A549 (cell line): ENCODE results near the gene METRNL.

Experiments used
- CEBPB ChIP-seq, 2 experiments: fragments of >200 bp in 1 of 2; sonication (Bioruptor Twin) in 1 of 2; formaldehyde crosslinking in 1 of 2; IDR thresholded peaks; 2 replicates each; pipeline ENCODE4 v1.6.1; 2012 to 2016
- CHD2 ChIP-seq: fragments of 150-350 bp; IDR thresholded peaks from 2 replicates; pipeline ENCODE4 v1.6.1; 2014; ENCODE audit warnings: low read length; ENCODE audit not compliant: partially characterized antibody
- EHMT2 ChIP-seq: fragments of 200-600 bp; sonication (generic); IDR thresholded peaks from 2 replicates; pipeline ENCODE4 v1.6.1; 2016; ENCODE audit warnings: antibody characterized with exemption, low read depth, mild to moderate bottlenecking, moderate library complexity
- EP300 ChIP-seq, 2 experiments: fragments of >200 bp; sonication (Bioruptor Twin); formaldehyde crosslinking; IDR thresholded peaks; 2 replicates in 1 of 2; 3 replicates in 1 of 2; pipeline ENCODE4 v1.6.1; 2016 to 2017
- KDM5A ChIP-seq: fragments of 200-600 bp; sonication (generic); IDR thresholded peaks from 2 replicates; pipeline ENCODE4 v1.6.1; 2016; ENCODE audit warnings: antibody characterized with exemption, mild to moderate bottlenecking
- POLR2A ChIP-seq: IDR thresholded peaks from 2 replicates; pipeline ENCODE4 v1.6.1; 2012; ENCODE audit warnings: mild to moderate bottlenecking, low read length
- RAD21 ChIP-seq, 2 experiments: fragments of >200 bp in 1 of 2; sonication (Bioruptor Twin) in 1 of 2; formaldehyde crosslinking in 1 of 2; IDR thresholded peaks in 1 of 2; conservative IDR thresholded peaks in 1 of 2; 2 replicates in 1 of 2; 3 replicates in 1 of 2; pipeline ENCODE4 v1.6.1; 2012 to 2018; ENCODE audit warnings: inconsistent platforms in 1 of 2
- RFX5 ChIP-seq: fragments of 450-650 bp; IDR thresholded peaks from 2 replicates; pipeline ENCODE4 v1.7.1; 2014; ENCODE audit warnings: antibody characterized with exemption, mild to moderate bottlenecking, moderate library complexity
- TF ChIP-seq, protein P1 (sequence below): fragments of >200 bp; sonication (Bioruptor Twin); formaldehyde crosslinking; IDR thresholded peaks from 3 replicates; pipeline ENCODE4 v1.5.1; 2016
- TF ChIP-seq, protein P2 (sequence below): fragments of 150-350 bp; IDR thresholded peaks from 2 replicates; pipeline ENCODE4 v1.6.1; 2014; ENCODE audit warnings: low read depth, mild to moderate bottlenecking, low read length

DNA sequence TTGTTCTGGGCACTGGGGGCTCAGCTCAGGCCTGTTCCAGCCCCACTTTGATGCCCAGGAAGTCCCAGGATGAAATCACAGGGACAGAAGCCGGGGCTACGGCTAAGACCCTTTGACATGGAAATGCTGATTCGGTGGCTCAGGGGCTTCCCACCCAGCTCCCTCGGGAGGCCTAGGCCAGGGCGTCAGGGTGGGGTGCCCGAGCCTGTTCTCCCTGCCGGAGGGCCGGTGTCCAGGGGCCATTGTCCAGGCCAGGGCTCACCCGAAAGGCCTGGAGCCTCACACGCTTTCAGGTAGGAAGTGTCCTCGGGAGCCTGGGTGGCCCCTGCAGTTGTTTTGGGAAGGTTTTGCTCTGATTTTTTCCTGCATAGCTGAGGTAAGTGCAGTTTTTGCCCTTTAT lies 34.0 kb downstream of the METRNL start:
- TF ChIP-seq, protein P1, sequence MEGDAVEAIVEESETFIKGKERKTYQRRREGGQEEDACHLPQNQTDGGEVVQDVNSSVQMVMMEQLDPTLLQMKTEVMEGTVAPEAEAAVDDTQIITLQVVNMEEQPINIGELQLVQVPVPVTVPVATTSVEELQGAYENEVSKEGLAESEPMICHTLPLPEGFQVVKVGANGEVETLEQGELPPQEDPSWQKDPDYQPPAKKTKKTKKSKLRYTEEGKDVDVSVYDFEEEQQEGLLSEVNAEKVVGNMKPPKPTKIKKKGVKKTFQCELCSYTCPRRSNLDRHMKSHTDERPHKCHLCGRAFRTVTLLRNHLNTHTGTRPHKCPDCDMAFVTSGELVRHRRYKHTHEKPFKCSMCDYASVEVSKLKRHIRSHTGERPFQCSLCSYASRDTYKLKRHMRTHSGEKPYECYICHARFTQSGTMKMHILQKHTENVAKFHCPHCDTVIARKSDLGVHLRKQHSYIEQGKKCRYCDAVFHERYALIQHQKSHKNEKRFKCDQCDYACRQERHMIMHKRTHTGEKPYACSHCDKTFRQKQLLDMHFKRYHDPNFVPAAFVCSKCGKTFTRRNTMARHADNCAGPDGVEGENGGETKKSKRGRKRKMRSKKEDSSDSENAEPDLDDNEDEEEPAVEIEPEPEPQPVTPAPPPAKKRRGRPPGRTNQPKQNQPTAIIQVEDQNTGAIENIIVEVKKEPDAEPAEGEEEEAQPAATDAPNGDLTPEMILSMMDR = no peak
- TF ChIP-seq CHD2 = no peak
- TF ChIP-seq POLR2A = no peak
- TF ChIP-seq EP300 (IDR thresholded peaks at IDR 0.05) = no peak
- no peak for TF ChIP-seq KDM5A
- TF ChIP-seq, protein P2, sequence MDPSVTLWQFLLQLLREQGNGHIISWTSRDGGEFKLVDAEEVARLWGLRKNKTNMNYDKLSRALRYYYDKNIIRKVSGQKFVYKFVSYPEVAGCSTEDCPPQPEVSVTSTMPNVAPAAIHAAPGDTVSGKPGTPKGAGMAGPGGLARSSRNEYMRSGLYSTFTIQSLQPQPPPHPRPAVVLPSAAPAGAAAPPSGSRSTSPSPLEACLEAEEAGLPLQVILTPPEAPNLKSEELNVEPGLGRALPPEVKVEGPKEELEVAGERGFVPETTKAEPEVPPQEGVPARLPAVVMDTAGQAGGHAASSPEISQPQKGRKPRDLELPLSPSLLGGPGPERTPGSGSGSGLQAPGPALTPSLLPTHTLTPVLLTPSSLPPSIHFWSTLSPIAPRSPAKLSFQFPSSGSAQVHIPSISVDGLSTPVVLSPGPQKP = no peak
- no peak for TF ChIP-seq EHMT2
- no peak for TF ChIP-seq RFX5
- TF ChIP-seq RAD21 (conservative IDR thresholded peaks at IDR 0.05 in 1 of 2, IDR thresholded peaks at IDR 0.05 in 1 of 2) = no peak
- no peak for TF ChIP-seq CEBPB (IDR thresholded peaks at IDR 0.05)
